Measurements from ENCODE around the gene YWHAE. TPM values are rescaled to one million over a fixed set of nuclear protein-coding genes. Genes with fewer than 3 reads are reported as not detected.

Gene YWHAE
- total and polyA plus RNA-seq, 10 of the 15 experiments (the other 5 are each of a cell fraction or from before 2014, with no cell fraction given): 189 to 651 (median 469) TPM

DNA sequence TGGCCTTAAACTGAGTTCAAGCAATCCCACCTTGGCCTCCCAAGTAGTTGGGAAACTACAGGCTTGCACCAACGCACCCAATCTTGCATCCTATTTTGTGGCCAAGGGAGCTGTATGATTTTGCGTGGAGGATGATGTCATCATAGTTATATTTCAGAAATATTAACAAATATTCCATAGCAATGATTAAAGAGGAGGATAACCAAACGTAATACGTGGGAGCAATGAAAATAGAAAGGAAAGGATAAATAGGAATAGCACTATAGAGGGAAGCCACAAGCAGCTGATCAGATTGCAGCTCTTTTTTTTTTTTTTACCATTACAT is 2.2 kb upstream of the YWHAE start (continued):
- TF ChIP-seq, protein P1, sequence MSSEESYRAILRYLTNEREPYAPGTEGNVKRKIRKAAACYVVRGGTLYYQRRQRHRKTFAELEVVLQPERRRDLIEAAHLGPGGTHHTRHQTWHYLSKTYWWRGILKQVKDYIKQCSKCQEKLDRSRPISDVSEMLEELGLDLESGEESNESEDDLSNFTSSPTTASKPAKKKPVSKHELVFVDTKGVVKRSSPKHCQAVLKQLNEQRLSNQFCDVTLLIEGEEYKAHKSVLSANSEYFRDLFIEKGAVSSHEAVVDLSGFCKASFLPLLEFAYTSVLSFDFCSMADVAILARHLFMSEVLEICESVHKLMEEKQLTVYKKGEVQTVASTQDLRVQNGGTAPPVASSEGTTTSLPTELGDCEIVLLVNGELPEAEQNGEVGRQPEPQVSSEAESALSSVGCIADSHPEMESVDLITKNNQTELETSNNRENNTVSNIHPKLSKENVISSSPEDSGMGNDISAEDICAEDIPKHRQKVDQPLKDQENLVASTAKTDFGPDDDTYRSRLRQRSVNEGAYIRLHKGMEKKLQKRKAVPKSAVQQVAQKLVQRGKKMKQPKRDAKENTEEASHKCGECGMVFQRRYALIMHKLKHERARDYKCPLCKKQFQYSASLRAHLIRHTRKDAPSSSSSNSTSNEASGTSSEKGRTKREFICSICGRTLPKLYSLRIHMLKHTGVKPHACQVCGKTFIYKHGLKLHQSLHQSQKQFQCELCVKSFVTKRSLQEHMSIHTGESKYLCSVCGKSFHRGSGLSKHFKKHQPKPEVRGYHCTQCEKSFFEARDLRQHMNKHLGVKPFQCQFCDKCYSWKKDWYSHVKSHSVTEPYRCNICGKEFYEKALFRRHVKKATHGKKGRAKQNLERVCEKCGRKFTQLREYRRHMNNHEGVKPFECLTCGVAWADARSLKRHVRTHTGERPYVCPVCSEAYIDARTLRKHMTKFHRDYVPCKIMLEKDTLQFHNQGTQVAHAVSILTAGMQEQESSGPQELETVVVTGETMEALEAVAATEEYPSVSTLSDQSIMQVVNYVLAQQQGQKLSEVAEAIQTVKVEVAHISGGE (CRISPR knock-in tag; IDR thresholded peaks at IDR 0.05): no peak
- TF ChIP-seq NFYA (IDR thresholded peaks at IDR 0.05; ENCODE audit: borderline replicate concordance, low read depth, low read length): no peak
- no peak for TF ChIP-seq ZNF217 (IDR thresholded peaks at IDR 0.05)
- no peak for TF ChIP-seq MTA2 (IDR thresholded peaks at IDR 0.05; ENCODE audit: low read depth)
- no peak for TF ChIP-seq BRCA1 (IDR thresholded peaks at IDR 0.05; ENCODE audit: low read depth, low read length)
- no peak for TF ChIP-seq SMAD1 (IDR thresholded peaks at IDR 0.05; ENCODE audit: low read depth, partially characterized antibody)
- TF ChIP-seq CHD4 (IDR thresholded peaks at IDR 0.05): no peak
- TF ChIP-seq, protein P2, sequence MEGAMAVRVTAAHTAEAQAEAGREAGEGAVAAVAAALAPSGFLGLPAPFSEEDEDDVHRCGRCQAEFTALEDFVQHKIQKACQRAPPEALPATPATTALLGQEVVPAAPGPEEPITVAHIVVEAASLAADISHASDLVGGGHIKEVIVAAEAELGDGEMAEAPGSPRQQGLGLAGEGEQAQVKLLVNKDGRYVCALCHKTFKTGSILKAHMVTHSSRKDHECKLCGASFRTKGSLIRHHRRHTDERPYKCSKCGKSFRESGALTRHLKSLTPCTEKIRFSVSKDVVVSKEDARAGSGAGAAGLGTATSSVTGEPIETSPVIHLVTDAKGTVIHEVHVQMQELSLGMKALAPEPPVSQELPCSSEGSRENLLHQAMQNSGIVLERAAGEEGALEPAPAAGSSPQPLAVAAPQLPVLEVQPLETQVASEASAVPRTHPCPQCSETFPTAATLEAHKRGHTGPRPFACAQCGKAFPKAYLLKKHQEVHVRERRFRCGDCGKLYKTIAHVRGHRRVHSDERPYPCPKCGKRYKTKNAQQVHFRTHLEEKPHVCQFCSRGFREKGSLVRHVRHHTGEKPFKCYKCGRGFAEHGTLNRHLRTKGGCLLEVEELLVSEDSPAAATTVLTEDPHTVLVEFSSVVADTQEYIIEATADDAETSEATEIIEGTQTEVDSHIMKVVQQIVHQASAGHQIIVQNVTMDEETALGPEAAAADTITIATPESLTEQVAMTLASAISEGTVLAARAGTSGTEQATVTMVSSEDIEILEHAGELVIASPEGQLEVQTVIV (IDR thresholded peaks at IDR 0.05; ENCODE audit: borderline replicate concordance, partially characterized antibody): no peak
- TF ChIP-seq, protein P3, sequence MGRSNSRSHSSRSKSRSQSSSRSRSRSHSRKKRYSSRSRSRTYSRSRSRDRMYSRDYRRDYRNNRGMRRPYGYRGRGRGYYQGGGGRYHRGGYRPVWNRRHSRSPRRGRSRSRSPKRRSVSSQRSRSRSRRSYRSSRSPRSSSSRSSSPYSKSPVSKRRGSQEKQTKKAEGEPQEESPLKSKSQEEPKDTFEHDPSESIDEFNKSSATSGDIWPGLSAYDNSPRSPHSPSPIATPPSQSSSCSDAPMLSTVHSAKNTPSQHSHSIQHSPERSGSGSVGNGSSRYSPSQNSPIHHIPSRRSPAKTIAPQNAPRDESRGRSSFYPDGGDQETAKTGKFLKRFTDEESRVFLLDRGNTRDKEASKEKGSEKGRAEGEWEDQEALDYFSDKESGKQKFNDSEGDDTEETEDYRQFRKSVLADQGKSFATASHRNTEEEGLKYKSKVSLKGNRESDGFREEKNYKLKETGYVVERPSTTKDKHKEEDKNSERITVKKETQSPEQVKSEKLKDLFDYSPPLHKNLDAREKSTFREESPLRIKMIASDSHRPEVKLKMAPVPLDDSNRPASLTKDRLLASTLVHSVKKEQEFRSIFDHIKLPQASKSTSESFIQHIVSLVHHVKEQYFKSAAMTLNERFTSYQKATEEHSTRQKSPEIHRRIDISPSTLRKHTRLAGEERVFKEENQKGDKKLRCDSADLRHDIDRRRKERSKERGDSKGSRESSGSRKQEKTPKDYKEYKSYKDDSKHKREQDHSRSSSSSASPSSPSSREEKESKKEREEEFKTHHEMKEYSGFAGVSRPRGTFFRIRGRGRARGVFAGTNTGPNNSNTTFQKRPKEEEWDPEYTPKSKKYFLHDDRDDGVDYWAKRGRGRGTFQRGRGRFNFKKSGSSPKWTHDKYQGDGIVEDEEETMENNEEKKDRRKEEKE (IDR thresholded peaks at IDR 0.05): no peak
- TF ChIP-seq HDGF (IDR thresholded peaks at IDR 0.05): no peak
- TF ChIP-seq EP300 (IDR thresholded peaks at IDR 0.05; ENCODE audit: borderline replicate concordance in 1 of 2, control insufficient read depth in 1 of 2, low read depth in 2 of 2, low read length in 2 of 2): no peak
- TF ChIP-seq KAT2A (conservative IDR thresholded peaks at IDR 0.05; ENCODE audit: control insufficient read depth, low read depth, low read length): no peak

All from GM12878 (cell line).